OCI-LY1 (cell line): Measurements from ENCODE around the gene CREM.

Experiments
- H2AFZ ChIP-seq: fragments of 200-600 bp; sonication (generic), shearing (Covaris generic); 2 replicates; pipeline ENCODE4 v1.6.0; 2014; ENCODE audit warnings: antibody characterized with exemption, mild to moderate bottlenecking, low read length
- H3F3A ChIP-seq: fragments of 200-600 bp; sonication (generic), shearing (Covaris generic); 2 replicates; pipeline ENCODE4 v1.6.0; 2014; ENCODE audit warnings: mild to moderate bottlenecking, antibody characterized with exemption, low read length, moderate library complexity; ENCODE audit not compliant: insufficient read depth
- H3K27ac ChIP-seq: fragments of 200-600 bp; sonication (generic); 2 replicates; pipeline ENCODE4 v1.5.1; 2014; ENCODE audit warnings: low read length, mixed run types, mild to moderate bottlenecking, low read depth; ENCODE audit not compliant: poor library complexity, severe bottlenecking
- H3K27me3 ChIP-seq: fragments of 200-600 bp; sonication (generic); 2 replicates; pipeline ENCODE4 v1.6.0; 2014; ENCODE audit warnings: antibody characterized with exemption, mild to moderate bottlenecking, low read length, moderate library complexity; ENCODE audit not compliant: insufficient read depth
- H3K36me3 ChIP-seq: fragments of 200-600 bp; sonication (generic); 2 replicates; pipeline ENCODE4 v1.6.1; 2014; ENCODE audit warnings: mild to moderate bottlenecking, antibody characterized with exemption, low read length, moderate library complexity, mixed read lengths; ENCODE audit not compliant: insufficient read depth
- H3K4me1 ChIP-seq: fragments of 200-600 bp; sonication (generic); 2 replicates; pipeline ENCODE4 v1.5.1; 2014; ENCODE audit warnings: mild to moderate bottlenecking, low read length, moderate library complexity; ENCODE audit not compliant: insufficient read depth, severe bottlenecking
- H3K4me2 ChIP-seq: fragments of 200-600 bp; sonication (generic), shearing (Covaris generic); 2 replicates; pipeline ENCODE4 v1.6.1; 2014; ENCODE audit warnings: low read length
- H3K4me3 ChIP-seq: fragments of 200-600 bp; sonication (generic); 2 replicates; pipeline ENCODE4 v1.5.1; 2014; ENCODE audit warnings: low read length, low read depth, mild to moderate bottlenecking, mixed read lengths; ENCODE audit not compliant: poor library complexity, severe bottlenecking
- H3K79me2 ChIP-seq: fragments of 200-600 bp; shearing (Covaris generic); 2 replicates; pipeline ENCODE4 v1.6.1; 2016; ENCODE audit warnings: mixed run types, low read length, mixed read lengths; ENCODE audit not compliant: insufficient read depth
- H3K9ac ChIP-seq: fragments of 200-600 bp; sonication (generic), shearing (Covaris generic); 2 replicates; pipeline ENCODE4 v1.6.1; 2014; ENCODE audit warnings: mild to moderate bottlenecking, low read length, mixed read lengths
- H3K9me2 ChIP-seq: fragments of 200-600 bp; sonication (generic), shearing (Covaris generic); 2 replicates; pipeline ENCODE4 v1.6.1; 2014; ENCODE audit warnings: low read depth, mild to moderate bottlenecking, low read length, mixed read lengths
- H3K9me3 ChIP-seq: fragments of 200-600 bp; shearing (Covaris generic); 2 replicates; pipeline ENCODE4 v1.6.1; 2014; ENCODE audit warnings: low read length, mixed read lengths
- H4K20me1 ChIP-seq: fragments of 200-600 bp; sonication (generic), shearing (Covaris generic); 2 replicates; pipeline ENCODE4 v1.6.0; 2016; ENCODE audit warnings: mild to moderate bottlenecking, low read length; ENCODE audit not compliant: insufficient read depth
- EZH2 ChIP-seq: fragments of 200-600 bp; sonication (generic), shearing (Covaris generic); IDR thresholded peaks from 2 replicates; pipeline ENCODE4 v1.8.0; 2017; ENCODE audit warnings: borderline replicate concordance, mixed run types, mild to moderate bottlenecking, antibody characterized with exemption, low read length, moderate library complexity, mixed read lengths
- TF ChIP-seq, protein P1 (sequence below): fragments of 200-600 bp; sonication (generic), shearing (Covaris generic); IDR thresholded peaks from 2 replicates; pipeline ENCODE4 v1.5.1; 2017; ENCODE audit warnings: mild to moderate bottlenecking, antibody characterized with exemption, low read length, moderate library complexity, mixed read lengths

The CREM gene

DNA sequence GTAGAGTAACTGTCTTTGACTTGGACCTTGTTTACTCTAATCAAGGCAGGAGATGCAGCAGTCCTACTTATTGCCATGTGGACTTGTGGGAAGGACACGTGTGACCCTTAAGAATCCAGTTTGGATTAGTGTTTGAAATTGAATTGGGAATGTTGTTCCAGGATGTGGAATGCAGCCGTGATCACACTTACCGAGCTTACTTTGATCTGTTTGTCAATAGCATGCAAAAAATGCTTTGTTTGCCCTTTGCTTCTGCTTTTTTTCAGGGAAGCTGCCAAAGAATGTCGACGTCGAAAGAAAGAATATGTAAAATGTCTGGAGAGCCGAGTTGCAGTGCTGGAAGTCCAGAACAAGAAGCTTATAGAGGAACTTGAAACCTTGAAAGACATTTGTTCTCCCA is 84.7 kb downstream of the CREM start:
- Histone ChIP-seq H3F3A (no peaks in the 10 kb centered on the region), H3K4me2 (no peak overlapping the region), H3K27ac (no peak overlapping the region), H3K9me2 (no peaks in the 10 kb centered on the region), H3K4me3 (no peak overlapping the region), H3K9me3 (no peaks in the 10 kb centered on the region), H2AFZ (no peak overlapping the region), H3K36me3 (no peaks in the 10 kb centered on the region), H3K4me1 (peaks cover 6% of the 10 kb centered on the region), H3K79me2 (no peaks in the 10 kb centered on the region), H3K27me3 (no peaks in the 10 kb centered on the region), H3K9ac (no peak overlapping the region), H4K20me1 (no peaks in the 10 kb centered on the region)
- TF ChIP-seq EZH2 = no peak
- TF ChIP-seq, protein P1, sequence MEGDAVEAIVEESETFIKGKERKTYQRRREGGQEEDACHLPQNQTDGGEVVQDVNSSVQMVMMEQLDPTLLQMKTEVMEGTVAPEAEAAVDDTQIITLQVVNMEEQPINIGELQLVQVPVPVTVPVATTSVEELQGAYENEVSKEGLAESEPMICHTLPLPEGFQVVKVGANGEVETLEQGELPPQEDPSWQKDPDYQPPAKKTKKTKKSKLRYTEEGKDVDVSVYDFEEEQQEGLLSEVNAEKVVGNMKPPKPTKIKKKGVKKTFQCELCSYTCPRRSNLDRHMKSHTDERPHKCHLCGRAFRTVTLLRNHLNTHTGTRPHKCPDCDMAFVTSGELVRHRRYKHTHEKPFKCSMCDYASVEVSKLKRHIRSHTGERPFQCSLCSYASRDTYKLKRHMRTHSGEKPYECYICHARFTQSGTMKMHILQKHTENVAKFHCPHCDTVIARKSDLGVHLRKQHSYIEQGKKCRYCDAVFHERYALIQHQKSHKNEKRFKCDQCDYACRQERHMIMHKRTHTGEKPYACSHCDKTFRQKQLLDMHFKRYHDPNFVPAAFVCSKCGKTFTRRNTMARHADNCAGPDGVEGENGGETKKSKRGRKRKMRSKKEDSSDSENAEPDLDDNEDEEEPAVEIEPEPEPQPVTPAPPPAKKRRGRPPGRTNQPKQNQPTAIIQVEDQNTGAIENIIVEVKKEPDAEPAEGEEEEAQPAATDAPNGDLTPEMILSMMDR = no peak

DNA sequence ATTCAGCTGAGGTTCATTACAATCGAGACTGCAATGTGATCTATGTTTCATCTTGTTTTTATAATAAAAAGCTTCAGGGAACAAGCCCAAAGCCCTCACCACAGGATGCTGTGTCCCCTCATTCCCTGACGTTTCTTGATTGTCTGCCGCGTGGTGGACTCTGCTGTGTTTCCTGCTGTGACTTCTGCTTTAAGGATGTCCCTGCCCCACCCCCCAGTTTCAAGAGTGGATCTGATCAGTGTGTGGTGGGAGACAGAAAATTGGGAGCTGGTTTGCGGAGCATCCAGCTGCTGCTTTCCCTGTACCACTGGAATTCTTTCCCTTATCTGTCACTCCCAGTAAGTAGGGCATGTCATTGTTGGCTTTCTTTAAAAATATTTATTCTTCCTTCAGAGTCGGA is 86.2 kb downstream of the CREM start:
- Histone ChIP-seq H2AFZ (no peak overlapping the region), H3F3A (no peaks in the 10 kb centered on the region), H3K4me1 (peaks cover 17% of the 10 kb centered on the region), H3K27ac (no peak overlapping the region), H4K20me1 (no peaks in the 10 kb centered on the region), H3K36me3 (no peaks in the 10 kb centered on the region), H3K27me3 (no peaks in the 10 kb centered on the region), H3K9ac (no peak overlapping the region), H3K9me2 (no peaks in the 10 kb centered on the region), H3K4me2 (no peak overlapping the region), H3K4me3 (no peak overlapping the region), H3K9me3 (no peaks in the 10 kb centered on the region), H3K79me2 (no peaks in the 10 kb centered on the region)
- TF ChIP-seq, protein P1 = no peak

DNA sequence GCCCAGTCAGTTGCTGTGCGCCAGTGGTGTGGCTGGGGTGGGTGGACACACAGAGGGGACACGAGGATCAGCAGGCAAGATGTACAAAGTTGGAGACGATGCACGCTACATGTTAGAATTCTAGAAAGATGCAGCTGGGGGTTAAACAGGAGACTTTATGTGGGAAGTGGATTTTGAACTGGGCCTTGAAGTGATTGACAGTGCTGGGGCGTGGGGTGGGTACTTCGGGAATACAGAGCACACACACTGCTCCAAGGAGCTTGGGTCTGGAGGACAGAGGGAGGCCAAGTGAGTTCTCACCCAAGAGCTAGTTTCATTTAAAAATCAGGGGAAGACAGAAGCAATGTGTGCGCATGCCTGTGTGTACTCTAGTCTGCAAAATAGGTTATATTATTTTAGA is 87.1 kb downstream of the CREM start:
- H2AFZ ChIP-seq = no peak overlapping the region
- no peak overlapping the region for H3K4me3 ChIP-seq
- H3K36me3 ChIP-seq = no peaks in the 10 kb centered on the region
- H3K9me2 ChIP-seq = no peaks in the 10 kb centered on the region
- no peaks in the 10 kb centered on the region for H3F3A ChIP-seq
- no peak overlapping the region for H3K4me2 ChIP-seq
- H3K4me1 ChIP-seq = peaks cover 17% of the 10 kb centered on the region
- TF ChIP-seq EZH2 = no peak
- TF ChIP-seq, protein P1 = no peak
- H3K79me2 ChIP-seq = no peaks in the 10 kb centered on the region
- H3K9me3 ChIP-seq = no peaks in the 10 kb centered on the region
- H3K9ac ChIP-seq = no peak overlapping the region
- H3K27me3 ChIP-seq = no peaks in the 10 kb centered on the region
- no peak overlapping the region for H3K27ac ChIP-seq
- H4K20me1 ChIP-seq = no peaks in the 10 kb centered on the region
